ENCODE measurements around the gene GATA3.

GATA3 gene

GRCh38 chr10:8051109-8051821, 3.2 kb upstream of the GATA3 start:
- no peak for DNase-seq

- no peak for DNase-seq
Measured at GRCh38 chr10:8051851-8052257, 2.6 kb upstream of the GATA3 start.

- DNase-seq = no peak
Measured at GRCh38 chr10:8052341-8052955, 2.0 kb upstream of the GATA3 start.

- DNase-seq = no peak
Measured at GRCh38 chr10:8052956-8053445, 1.5 kb upstream of the GATA3 start.

- DNase-seq = no peak
Measured at GRCh38 chr10:8053446-8054243, 843 bp upstream of the GATA3 start.

- no peak for DNase-seq
Measured at GRCh38 chr10:8054244-8054493, 319 bp upstream of the GATA3 start.

GRCh38 chr10:8055420-8056349, 1.2 kb downstream of the GATA3 start:
- DNase-seq = no peak

- DNase-seq = no peak
Measured at GRCh38 chr10:8056378-8056777, 1.9 kb downstream of the GATA3 start.

- no peak for DNase-seq
Measured at GRCh38 chr10:8056871-8057331, 2.4 kb downstream of the GATA3 start.

GRCh38 chr10:8057636-8058273, 3.3 kb downstream of the GATA3 start:
- DNase-seq = no peak

- DNase-seq = no peak
Measured at GRCh38 chr10:8058274-8059111, 4.0 kb downstream of the GATA3 start.

GRCh38 chr10:8059191-8059936, 4.9 kb downstream of the GATA3 start:
- DNase-seq = no peak

GRCh38 chr10:8060010-8060703, 5.7 kb downstream of the GATA3 start:
- DNase-seq = no peak

- DNase-seq = no peak
Measured at GRCh38 chr10:8060704-8061121, 6.2 kb downstream of the GATA3 start.

- DNase-seq = no peak
Measured at GRCh38 chr10:8061274-8062211, 7.1 kb downstream of the GATA3 start.

- no peak for DNase-seq
Measured at GRCh38 chr10:8063128-8063908, 8.8 kb downstream of the GATA3 start.

GRCh38 chr10:8063935-8064334, 9.4 kb downstream of the GATA3 start:
- DNase-seq = no peak

- no peak for DNase-seq
Measured at GRCh38 chr10:8064436-8064835, 9.9 kb downstream of the GATA3 start.
